Stimulated activated CD8-positive, alpha-beta memory T cell treated with anti-CD3 and anti-CD28 coated beads, Interleukin-15, amount 100 ng/mL, for 48 hours (primary cell): ENCODE data around the gene DOP1B.
"Not testable (repeated sequence)": the region's sequence is repeated elsewhere in the genome, so short reads cannot be mapped to it uniquely, and the experiment has no call there.

Experiments
- DNase-seq, 2 donors: peaks; one replicate each; pipeline ENCODE4 v3.0.0-alpha.2; 2020; ENCODE audit warnings: low read depth in 2 of 2

Gene DOP1B

DNA sequence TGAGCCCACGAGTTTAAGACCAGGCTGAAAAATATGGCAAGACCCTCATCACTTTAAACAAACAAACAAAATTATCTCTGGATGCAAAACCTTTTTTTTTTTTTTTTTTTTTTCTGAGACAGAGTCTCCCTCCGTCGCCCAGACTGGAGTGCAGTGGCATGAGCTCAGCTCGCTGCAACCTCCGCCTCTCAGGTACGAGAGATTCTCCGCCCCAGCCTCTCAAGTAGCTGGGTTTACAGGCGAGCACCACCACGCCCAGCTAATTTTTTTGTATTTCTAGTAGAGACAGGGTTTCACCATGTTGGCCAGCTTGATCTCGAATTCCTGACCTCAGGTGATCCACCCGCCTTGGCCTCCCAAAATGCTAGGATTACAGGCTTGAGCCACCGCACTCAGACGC is 16.8 kb upstream of the DOP1B start:
- DNase-seq = not testable (repeated sequence)

DNA sequence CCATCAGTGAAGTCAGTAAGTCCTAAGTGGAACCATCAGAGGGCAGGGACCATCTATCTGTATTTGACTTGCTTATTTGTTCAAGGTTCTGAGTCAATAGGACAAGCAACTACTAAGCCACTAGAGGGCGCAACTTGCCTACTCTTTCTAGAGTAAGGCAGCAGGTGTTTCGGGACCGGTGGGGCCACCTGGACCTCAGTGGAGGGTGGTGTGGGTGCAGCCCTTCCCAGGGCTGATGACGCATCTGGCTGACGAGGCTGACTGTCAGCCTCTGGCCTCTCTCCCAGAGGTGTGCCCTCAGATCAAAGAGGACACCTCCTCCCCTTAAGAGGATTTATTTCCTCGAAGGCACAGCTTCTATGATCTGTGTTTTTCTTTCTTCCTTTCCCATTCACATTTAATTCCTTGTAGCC is 15.1 kb upstream of the DOP1B start:
- peak; percentile 69 to 76 for DNase-seq

DNA sequence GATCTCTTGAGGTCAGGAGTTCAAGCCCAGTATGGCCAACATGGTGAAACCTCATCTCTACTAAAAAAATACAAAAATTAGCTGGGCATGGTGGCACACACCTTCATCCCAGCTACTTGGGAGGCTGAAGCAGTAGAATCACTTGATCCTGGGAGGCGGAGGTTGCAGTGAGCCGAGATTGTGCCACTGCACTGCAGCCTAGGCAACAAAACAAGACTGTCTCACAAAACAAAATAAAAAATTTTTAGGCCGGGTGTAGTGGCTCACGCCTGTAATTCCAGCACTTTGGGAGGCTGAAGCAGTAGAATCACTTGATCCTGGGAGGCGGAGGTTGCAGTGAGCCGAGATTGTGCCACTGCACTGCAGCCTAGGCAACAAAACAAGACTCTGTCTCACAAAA is 12.4 kb upstream of the DOP1B start:
- DNase-seq = not testable (repeated sequence)

DNA sequence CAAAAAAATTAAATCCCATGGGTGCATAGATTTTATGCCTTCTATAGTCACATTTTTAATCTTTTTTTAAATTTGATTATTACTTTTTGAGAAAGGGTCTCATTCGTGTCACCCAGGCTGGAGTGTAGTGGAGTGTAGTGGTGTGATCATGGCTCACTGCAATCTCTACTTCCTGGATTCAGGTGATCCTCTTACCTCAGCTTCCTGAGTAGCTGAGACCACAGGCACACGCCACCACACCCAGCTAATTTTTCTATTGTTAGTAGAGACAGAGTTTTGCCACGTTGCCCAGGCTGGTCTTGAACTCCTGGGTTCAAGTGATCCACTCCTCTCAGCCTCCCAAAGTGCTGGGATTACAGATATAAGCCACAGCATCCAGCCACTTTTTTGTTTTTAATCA is 11.4 kb upstream of the DOP1B start:
- DNase-seq = no peak

DNA sequence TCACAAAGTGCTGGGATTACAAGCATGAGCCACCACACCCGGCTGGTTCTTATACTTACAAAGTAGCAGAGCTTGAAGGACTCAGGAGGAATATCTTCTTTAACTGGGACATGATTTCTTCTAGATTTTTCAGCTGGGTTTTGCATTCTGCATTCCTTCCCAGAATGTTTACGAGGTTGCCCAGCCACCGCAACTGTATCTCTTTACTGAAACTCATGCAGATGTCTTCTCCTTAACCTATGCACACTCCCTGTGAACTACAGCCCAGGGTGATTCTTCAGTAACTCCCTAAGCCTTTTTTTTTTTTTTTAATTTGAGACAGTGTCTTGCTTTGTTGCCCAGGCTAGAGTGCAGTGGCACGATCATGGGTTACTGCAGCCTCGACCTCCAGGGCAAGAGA is 8.7 kb upstream of the DOP1B start:
- no peak for DNase-seq

DNA sequence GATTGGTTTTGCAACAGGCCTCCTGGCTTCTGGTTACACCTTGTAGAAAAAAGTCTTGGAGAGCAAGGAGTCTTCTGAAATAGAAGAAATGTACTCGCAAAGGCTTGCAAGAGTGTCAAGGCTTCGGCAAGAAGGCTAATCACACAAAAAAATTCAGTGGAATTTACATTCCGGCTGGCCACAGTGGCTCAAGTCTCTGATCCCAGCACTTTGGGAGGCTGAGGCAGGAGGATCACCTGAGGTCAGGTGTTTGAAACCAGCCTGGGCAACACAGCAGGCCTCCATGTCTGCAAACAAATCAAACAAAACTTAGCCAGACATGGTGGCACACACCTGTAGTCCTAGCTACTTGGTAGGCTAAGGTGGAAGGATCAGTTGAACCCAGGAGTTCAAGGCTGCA is 7.7 kb upstream of the DOP1B start:
- no peak for DNase-seq

DNA sequence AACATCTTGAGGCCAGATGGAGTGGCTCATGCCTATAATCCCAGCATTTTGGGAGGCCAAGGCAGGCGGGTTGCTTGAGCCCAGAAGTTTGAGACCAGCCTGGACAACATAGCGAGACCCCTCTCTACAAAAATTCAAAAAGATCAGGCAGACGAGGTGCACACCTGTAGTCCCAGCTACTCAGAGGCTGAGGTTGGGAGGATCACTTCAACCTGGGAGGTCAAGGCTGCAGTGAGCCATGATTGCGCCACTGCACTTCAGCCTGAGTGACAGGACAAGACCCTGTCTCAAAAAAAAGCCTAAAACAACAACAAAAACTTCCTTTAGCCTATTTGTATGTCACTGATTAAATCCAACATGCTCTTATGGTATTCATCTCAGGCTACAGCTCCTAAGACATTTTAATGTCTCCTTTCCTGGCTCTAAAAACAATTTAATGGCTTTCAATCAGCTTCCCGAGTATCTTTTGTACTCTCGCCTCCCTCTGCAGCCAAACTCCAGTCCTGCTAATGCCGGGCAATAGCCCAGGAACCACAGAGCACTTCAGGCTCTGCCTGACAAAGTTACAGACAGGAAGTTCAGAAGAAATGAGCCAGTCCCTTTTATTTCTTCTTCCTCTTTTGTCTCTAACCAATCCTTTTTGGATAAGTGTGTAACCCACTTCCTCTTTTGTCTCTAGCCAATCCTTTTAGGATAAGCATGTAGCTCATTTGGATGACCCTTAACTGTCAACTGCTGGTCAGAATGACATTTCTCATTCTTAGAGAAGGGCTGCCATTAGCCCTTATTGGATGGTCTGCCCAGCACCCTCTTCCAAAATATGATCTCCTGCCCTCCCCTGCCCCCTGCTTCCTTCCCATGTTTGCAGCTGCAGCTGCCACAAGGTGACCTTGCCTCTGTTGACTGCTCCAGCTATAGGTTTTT is 6.6 kb upstream of the DOP1B start:
- no peak for DNase-seq

DNA sequence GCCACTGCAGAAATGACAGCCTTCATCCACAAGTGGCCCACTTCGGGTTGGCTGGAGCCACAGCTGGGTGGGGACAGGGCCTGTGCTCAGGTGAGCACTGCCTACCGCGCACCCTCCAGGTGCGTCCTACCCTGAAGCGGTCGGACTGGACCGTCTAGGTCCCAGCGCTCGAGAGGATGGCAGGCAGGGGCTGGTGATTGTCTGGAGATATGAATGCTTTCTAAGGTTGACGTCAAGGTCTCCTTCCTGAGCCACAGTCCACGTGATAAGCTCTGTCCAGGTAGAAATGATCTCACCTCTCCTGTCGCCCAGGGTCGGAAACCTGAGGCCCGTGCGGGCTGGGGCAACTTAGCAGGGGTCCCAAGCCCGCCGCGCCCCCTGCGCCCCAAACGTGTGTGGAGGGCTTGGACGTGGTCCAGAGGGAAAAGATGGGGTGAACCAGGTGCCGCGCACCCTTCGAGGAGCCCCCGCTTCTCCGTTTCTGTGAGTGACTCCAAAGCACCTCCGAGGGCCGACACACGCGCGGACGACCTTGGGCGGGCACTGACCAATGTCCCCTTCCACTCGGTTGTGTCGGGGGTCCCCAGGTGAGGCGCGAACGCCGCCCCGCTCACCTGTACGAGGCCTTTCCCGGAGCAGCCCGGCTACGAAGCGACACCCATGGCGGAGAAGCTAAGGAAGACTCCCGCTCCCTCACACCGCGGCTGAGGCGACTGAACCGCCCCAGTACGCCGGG is 853 bp upstream of the DOP1B start:
- DNase-seq = no peak

DNA sequence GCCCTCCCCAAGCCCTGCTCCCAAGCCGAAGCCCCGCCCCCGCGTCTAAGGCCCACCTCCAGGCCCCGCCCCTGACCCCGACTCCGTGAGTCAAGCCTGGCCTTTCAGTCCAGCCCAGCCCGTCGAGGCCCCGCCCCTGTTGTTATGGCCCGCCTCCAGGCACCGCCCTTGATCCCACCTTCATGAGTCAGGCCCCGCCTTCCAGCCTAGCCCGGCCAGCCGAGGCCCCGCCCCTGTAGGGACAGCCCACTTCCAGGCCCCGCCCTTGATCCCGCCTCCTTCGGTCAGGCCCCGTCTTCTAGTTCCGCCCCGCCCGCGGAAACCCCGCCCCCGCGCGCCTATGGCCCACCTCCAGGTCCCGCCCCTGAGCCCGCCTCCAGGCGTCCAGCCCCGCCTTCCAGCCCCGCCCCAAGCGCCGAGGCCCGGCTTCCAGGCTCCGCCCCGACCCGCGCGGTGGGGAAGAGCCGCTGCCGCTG is 247 bp upstream of the DOP1B start:
- peak; percentile 98 to 99 for DNase-seq

DNA sequence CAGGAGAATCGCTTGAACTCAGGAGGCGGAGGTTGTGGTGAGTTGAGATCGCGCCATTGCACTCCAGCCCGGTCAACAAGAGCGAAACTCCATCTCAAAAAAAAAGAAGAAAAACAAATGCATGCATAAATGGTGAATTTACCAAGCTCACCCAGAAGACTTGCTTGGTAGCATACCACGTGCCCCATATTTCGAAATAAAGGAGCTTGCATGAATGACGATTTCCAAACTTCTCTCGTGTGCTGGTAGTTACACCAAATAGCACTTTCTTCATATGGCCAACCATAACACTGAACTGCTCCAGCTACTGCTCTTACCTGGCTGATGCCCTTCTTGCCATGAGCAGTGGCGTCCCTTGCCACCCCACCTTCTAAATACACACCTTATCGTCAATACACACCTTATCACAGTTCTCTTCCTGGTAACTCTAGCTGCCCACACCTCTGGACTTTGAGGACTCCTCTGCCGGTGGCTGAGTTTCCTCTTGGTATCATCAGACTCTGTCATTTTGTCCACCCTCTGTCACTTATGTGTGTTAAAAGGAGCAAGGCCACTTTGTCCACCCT is 2.8 kb downstream of the DOP1B start:
- DNase-seq = no peak

DNA sequence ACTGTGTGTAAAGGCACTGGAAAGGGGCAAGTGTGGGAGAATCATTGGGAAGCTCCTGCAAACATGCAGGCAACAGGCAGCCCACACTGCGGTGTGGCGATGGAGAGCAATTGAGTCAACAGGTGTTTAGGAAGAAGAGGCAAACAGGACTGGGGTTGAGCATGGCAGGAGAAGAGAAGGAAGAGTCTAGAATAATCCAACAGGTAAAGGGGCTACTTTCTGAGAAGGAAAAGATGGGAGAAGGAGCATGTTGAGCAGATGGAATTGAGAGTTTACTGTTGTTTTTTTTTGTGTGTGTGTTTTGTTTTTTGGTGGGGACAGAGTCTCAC is 4.2 kb downstream of the DOP1B start:
- DNase-seq = no peak

DNA sequence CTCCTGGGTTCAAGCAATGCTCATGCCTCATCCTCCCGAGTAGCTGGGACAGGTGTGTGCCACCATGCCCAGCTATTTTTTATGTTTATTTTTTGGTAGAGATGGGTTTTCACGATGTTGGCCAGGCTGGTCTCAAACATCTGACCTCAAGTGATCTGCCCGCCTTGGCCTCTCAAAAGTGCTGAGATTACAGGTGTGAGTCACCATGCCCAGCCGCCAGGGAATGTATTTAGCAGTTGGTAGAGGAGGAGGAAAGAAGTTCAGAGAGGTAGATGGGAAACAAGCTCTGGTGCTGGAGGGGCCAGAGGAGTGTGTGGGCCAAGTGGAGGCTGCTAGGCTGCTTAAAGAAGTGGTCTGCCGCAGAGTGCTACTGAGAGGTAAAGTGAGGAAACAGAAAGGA is 6.0 kb downstream of the DOP1B start:
- DNase-seq = no peak

DNA sequence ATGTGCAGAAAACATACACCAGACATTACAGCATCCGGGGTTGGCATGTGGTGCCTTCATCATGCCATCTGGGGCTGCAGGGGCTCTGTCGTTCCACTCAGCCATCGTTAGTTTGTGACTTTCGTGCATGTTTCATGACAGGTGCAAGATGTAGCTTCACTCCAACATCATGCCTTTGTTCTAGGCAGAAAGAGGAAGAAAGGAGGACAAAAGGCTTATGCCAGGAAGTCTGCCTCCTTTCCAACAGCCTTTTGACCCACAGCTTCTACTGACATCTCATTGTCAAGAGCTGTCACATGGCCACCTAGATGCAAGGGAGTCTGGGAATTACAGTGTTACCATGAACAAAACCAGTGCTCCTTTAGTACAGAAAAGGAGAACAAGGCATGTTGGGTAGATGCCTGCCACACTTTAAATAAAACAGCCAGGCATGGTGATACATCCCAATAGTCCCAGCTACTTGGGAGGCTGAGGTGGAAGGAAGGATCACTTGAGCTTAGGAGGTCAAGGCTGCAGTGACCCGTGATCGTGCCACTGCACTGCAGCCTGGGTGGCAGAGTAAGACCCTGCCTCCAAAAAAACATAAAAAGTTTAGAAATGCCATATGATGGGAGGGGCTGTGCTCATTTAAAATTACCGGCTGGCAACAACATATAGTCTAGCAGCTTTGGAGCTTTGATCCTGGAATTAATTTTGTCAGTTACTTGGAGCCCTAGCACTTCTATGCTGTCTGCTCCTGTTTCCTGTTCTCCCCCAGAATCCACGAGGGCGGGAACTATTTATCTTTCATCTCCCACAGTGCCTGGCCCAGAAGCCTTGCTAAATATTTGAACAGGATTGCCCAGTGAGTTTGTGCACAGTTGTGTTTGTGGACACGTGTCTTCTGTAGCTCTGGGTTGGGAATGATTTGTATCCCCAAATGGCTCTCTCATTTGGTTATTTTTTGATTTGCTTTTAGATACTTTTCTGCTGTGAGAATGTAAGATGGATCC is 7.4 kb downstream of the DOP1B start:
- DNase-seq = no peak

DNA sequence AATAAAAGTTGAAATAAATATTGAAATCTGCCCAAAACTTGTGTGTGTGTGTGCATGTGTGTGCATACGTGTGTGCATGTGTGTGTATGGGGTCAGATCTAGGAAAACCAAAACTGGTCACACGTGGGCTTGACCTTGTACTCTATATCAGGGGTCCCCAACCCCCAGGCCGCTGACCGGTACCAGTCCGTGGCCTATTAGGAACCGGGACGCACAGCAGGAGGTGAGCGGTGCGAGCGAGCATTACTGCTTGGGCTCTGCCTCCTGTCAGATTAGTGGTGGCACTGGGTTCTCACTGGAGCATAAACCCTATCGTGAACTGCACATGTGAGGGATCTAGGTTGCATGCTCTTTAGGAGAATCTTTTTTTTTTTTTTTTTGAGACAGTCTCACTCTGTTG is 8.7 kb downstream of the DOP1B start:
- DNase-seq = no peak

DNA sequence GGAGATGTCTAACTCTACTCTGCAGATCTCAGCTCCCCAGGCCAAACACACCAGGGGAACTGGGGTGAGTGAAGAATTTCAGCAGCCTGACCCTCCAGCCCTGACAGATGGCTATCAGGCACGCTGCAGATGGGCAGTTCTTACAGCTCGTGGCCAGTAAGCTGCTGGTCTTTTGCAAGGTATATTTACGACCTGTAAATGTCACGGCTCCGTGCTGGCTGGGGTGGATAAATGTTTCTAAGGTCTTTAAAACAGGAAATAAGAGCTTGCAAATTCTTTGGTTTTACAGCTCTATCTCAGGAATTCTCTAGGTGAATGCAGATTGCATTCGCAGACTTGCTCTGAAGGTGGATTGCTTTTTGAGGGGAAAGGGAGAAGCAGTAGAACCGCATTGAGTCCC is 10.1 kb downstream of the DOP1B start:
- no peak for DNase-seq

DNA sequence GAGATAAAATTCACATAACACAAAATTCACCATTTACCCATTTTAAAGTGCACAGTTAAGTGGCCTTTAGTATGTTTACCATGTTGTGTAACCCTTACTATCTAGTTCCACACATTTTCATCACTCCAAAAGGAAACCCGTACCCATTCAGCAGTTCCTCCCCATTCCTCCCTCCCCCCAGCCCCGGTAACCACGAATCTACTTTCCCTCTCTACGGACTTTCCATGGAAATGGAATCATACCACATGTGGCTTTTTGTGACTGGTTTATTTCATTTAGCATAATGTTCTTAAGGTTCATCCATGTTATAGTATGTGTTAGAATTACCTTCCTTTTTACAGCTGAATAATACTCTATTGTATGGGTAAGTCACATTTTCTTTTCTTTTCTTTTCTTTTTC is 10.9 kb downstream of the DOP1B start:
- no peak for DNase-seq

DNA sequence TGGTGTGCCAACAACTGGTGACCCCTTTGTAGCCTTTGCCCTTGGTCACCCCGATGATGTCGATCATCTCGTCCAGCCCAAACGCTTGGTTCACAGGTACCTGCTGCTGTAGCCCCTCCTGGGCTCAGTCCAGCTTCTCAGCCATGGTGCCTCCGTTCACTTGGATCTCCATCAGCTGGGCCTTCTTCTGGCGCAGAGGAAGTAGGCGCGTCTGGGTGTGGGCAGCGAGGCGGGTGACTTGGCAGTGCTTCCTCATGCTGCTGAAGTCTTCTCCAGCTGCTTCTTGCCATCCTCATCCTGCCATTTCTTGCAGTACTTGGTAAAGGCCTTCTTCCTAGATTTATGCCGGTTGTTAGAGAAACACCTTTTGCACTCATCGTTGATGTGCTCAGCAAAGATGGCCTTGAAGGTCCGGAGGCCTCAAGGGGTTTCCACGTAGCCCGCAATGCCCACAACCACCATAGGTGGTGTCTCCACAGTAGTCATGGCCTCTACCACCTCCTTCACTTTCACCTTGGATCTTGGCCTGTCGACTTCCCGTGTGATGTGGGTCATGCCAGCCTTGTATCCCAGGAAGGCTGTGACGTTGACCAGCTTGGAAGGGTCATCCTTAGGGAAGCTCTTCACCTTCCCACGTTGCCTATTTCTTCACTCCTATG is 13.0 kb downstream of the DOP1B start:
- DNase-seq = no peak

DNA sequence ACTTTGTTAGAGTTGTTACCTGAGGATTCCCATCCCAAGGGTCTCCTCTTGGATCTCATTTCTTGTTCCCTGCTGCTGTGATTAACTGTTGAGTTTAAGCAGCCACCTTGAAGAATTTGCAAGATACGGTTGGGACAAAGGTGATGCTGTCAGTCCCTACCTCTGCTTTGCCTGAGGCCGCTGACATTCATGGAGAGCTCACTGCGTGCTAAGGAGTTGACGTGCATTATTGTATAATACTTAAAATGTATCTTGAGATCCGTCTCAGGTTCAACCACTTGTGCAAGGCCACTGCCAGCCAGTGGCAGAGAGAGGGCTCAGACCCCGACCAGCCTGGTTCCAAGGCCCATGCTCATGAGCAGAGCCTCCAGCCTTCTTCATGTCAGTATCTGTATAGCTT is 14.2 kb downstream of the DOP1B start:
- DNase-seq = no peak

DNA sequence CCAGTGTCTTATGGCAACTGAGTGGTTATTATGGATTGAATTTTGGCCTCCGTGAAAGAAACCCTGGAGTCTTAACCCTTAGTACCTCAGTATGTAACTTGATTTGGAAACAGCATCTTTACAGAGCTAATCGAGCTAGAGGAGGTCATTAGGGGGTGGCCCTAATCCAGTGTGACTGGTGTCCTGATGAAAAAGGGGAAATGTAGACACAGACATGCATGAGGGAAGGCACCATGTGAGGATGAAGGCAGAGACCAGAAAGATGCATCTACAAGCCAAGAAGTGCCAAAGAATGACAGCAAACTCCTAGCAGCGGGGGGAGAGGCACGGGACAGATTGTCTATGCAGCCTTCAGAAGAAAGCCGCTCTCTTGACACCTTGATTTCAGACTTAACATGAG is 14.7 kb downstream of the DOP1B start:
- DNase-seq = no peak

DNA sequence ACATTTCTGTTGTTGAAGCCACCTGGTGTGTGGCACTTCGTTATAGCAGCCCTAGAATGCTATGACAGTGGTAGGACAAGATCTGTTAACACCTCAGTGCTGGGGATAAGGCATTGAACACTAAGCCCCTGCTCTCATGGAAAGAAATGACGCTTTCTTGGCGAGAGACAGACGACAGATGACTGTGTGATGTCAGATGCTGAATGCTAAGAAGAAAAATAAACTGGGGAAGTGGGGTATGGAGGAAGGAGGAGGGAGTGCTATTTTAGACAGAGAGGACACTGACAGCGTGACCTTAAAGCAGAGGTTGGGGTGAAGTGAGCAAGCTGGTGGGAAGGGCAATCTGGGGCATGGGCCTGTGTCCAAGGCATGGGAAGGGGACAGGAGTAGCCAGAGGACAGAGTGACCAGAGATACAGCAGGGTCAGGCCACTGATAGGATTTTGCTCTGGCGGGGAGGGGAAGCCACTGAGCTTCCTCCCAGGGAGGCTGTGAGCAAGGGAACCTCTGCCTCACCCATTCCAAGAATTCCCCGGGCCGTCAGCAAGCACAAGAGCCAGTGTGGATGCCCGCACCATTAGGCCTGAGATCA is 15.2 kb downstream of the DOP1B start:
- DNase-seq = no peak

DNA sequence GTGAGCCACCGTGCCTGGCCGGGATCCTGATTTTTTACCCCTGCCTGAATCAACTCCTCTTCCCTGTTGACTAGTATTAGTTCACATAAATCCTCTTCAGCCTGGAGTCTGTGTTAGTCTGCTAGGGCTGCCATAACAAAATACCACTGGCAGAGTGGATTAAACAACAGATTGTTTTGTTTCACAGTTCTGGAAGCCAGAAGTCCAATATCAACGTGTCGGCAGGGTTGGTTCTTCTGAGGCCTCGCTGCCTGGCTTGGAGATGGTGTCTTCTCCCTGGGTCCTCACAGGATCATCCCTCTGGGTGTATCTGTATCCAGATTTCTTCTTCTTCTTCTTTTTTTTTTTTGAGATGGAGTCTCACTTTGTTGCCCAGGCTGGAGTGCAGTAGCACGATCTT is 18.2 kb downstream of the DOP1B start:
- no peak for DNase-seq
